Skeletal muscle satellite cell (primary cell): ENCODE data around the gene SLC8A2.
A peak's percentile ranks its signal among the peaks of the same experiment; 100 is the strongest.

Experiments used
- H3K27me3 ChIP-seq: 2 replicates; pipeline ENCODE4 v1.7.0; 2013; ENCODE audit warnings: low read length; ENCODE audit not compliant: control insufficient read depth, insufficient read depth
- H3K36me3 ChIP-seq: 2 replicates; pipeline ENCODE4 v1.7.0; 2013; ENCODE audit warnings: mild to moderate bottlenecking, control low read depth, low read length; ENCODE audit not compliant: insufficient read depth
- H3K4me1 ChIP-seq: 2 replicates; pipeline ENCODE4 v1.7.0; 2013; ENCODE audit warnings: low read length; ENCODE audit not compliant: control insufficient read depth, insufficient read depth
- H3K4me2 ChIP-seq: 2 replicates; pipeline ENCODE4 v1.7.0; 2013; ENCODE audit warnings: mild to moderate bottlenecking, low read length
- H3K4me3 ChIP-seq: 2 replicates; pipeline ENCODE4 v1.7.0; 2013; ENCODE audit warnings: low read length
- H3K9ac ChIP-seq: 2 replicates; pipeline ENCODE4 v1.7.0; 2013; ENCODE audit warnings: mild to moderate bottlenecking, low read depth, low read length, moderate library complexity
- H3K9me3 ChIP-seq: replicated peaks from 2 replicates; pipeline ENCODE4 v1.7.0; 2013; ENCODE audit warnings: mild to moderate bottlenecking, control low read depth, low read length

The SLC8A2 gene

GRCh38 chr19:47421244-47421786, 50.4 kb downstream of the SLC8A2 start:
- no peak overlapping the region for H3K4me2 ChIP-seq
- H3K4me3 ChIP-seq: no peak overlapping the region
- H3K9ac ChIP-seq: no peak overlapping the region
- peaks cover 15% of the 10 kb centered on the region for H3K4me1 ChIP-seq
- peaks cover 78% of the 10 kb centered on the region for H3K27me3 ChIP-seq
- H3K9me3 ChIP-seq: no peaks in the 10 kb centered on the region
- H3K36me3 ChIP-seq: no peaks in the 10 kb centered on the region

- H3K4me2 ChIP-seq: no peak overlapping the region
- peaks cover 15% of the 10 kb centered on the region for H3K4me1 ChIP-seq
- H3K27me3 ChIP-seq: peaks cover 78% of the 10 kb centered on the region
- no peak overlapping the region for H3K4me3 ChIP-seq
- no peak overlapping the region for H3K9ac ChIP-seq
- H3K36me3 ChIP-seq: no peaks in the 10 kb centered on the region
- no peaks in the 10 kb centered on the region for H3K9me3 ChIP-seq
Observed at GRCh38 chr19:47419789-47420188, 51.9 kb downstream of the SLC8A2 start.

GRCh38 chr19:47419030-47419783, 52.5 kb downstream of the SLC8A2 start, which contains the start of gene MEIS3:
Gene MEIS3, minus strand, starts transcription at chr19:47419527. Its CDS starts 446 bp downstream, at chr19:47419081.
- Histone ChIP-seq H3K9me3 (no peaks in the 10 kb centered on the region), H3K4me1 (peaks cover 15% of the 10 kb centered on the region), H3K9ac (peak within 1 kb of the TSS; percentile 52), H3K27me3 (peaks cover 74% of the 10 kb centered on the region), H3K4me2 (peak within 1 kb of the TSS; percentile 84), H3K36me3 (peaks cover 3% of the 10 kb centered on the region), H3K4me3 (peak within 1 kb of the TSS; percentile 64)

GRCh38 chr19:47418692-47419029, 53.0 kb downstream of the SLC8A2 start:
- Histone ChIP-seq H3K9me3 (no peaks in the 10 kb centered on the region), H3K4me2 (peak overlapping the region; percentile 84), H3K4me1 (peaks cover 15% of the 10 kb centered on the region), H3K27me3 (peaks cover 69% of the 10 kb centered on the region), H3K36me3 (peaks cover 6% of the 10 kb centered on the region), H3K4me3 (peak overlapping the region; percentile 64), H3K9ac (peak overlapping the region; percentile 52)

GRCh38 chr19:47417746-47418691, 53.7 kb downstream of the SLC8A2 start:
- Histone ChIP-seq H3K4me2 (peak overlapping the region; percentile 84), H3K4me1 (peaks cover 15% of the 10 kb centered on the region), H3K9me3 (no peaks in the 10 kb centered on the region), H3K9ac (peak overlapping the region; percentile 52), H3K4me3 (peak overlapping the region; percentile 64), H3K27me3 (peaks cover 62% of the 10 kb centered on the region), H3K36me3 (peaks cover 6% of the 10 kb centered on the region)

GRCh38 chr19:47417107-47417745, 54.5 kb downstream of the SLC8A2 start:
- peaks cover 54% of the 10 kb centered on the region for H3K27me3 ChIP-seq

GRCh38 chr19:47416643-47416985, 55.1 kb downstream of the SLC8A2 start:
- Histone ChIP-seq H3K4me2 (no peak overlapping the region), H3K9ac (no peak overlapping the region), H3K9me3 (no peaks in the 10 kb centered on the region), H3K4me1 (peaks cover 15% of the 10 kb centered on the region), H3K4me3 (no peak overlapping the region), H3K27me3 (peaks cover 48% of the 10 kb centered on the region), H3K36me3 (peaks cover 6% of the 10 kb centered on the region)

More at GRCh38 chr19:47417107-47417745, 54.5 kb downstream of the SLC8A2 start:
- H3K36me3 ChIP-seq: peaks cover 6% of the 10 kb centered on the region
- H3K4me2 ChIP-seq: peak overlapping the region; percentile 84
- no peaks in the 10 kb centered on the region for H3K9me3 ChIP-seq
- H3K4me1 ChIP-seq: peaks cover 15% of the 10 kb centered on the region
- H3K4me3 ChIP-seq: peak overlapping the region; percentile 20
- H3K9ac ChIP-seq: no peak overlapping the region

GRCh38 chr19:47415953-47416642, 55.6 kb downstream of the SLC8A2 start:
- no peak overlapping the region for H3K9ac ChIP-seq
- H3K4me3 ChIP-seq: no peak overlapping the region
- H3K4me2 ChIP-seq: no peak overlapping the region
- H3K27me3 ChIP-seq: peaks cover 45% of the 10 kb centered on the region
- H3K4me1 ChIP-seq: peaks cover 15% of the 10 kb centered on the region
- H3K36me3 ChIP-seq: peaks cover 6% of the 10 kb centered on the region
- H3K9me3 ChIP-seq: no peaks in the 10 kb centered on the region

- Histone ChIP-seq H3K4me2 (no peak overlapping the region), H3K36me3 (peaks cover 6% of the 10 kb centered on the region), H3K9me3 (no peaks in the 10 kb centered on the region), H3K4me3 (no peak overlapping the region), H3K9ac (no peak overlapping the region), H3K4me1 (peaks cover 15% of the 10 kb centered on the region), H3K27me3 (peaks cover 31% of the 10 kb centered on the region)
Observed at GRCh38 chr19:47414469-47414868, 57.2 kb downstream of the SLC8A2 start.

- Histone ChIP-seq H3K27me3 (peaks cover 28% of the 10 kb centered on the region), H3K9me3 (no peaks in the 10 kb centered on the region), H3K4me3 (no peak overlapping the region), H3K4me2 (no peak overlapping the region), H3K4me1 (peaks cover 15% of the 10 kb centered on the region), H3K36me3 (peaks cover 6% of the 10 kb centered on the region), H3K9ac (no peak overlapping the region)
Observed at GRCh38 chr19:47413941-47414340, 57.8 kb downstream of the SLC8A2 start.
